Measurements from ENCODE around the gene GAPVD1.

GAPVD1 gene

DNA sequence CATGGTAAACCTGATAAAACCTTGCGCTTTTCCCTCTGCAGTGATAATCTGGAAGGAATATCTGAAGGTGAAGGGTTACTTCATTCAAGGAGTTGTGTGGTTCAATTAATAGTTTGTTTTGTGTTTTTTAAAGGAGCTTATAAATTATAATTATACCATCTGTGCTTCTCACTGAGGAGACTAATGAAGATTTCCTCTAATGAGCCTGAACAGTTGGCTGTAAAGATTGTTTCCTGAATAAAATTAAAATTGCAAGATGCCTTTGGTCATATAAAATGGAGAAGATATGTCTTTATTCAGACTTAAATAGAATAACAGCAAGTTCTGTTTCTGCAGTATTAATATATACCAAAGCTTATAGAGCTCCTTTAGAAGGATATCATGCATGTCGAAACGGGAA is 59.9 kb downstream of the GAPVD1 start:
- POLR2A ChIA-PET, result no interaction called here
- no peak for DNase-seq (ENCODE audit: extremely low spot score)
- CTCF ChIA-PET, result no interaction called here
- TF ChIP-seq FOXM1 (IDR thresholded peaks at IDR 0.05; ENCODE audit: borderline replicate concordance) (no peak), NFRKB (IDR thresholded peaks at IDR 0.05) (no peak), SUZ12 (IDR thresholded peaks at IDR 0.05) (no peak), ARNT (IDR thresholded peaks at IDR 0.05) (no peak), TARDBP (IDR thresholded peaks at IDR 0.05) (no peak), HDGF (IDR thresholded peaks at IDR 0.05; ENCODE audit: borderline replicate concordance) (no peak), CTBP1 (IDR thresholded peaks at IDR 0.05; ENCODE audit: borderline replicate concordance) (no peak), ZNF384 (IDR thresholded peaks at IDR 0.05) (no peak), ELF4 (IDR thresholded peaks at IDR 0.05) (no peak), FOXA1 (IDR thresholded peaks at IDR 0.05) (no peak), L3MBTL2 (conservative IDR thresholded peaks at IDR 0.05) (no peak), BHLHE40 (IDR thresholded peaks at IDR 0.05; ENCODE audit: borderline replicate concordance) (no peak), FOXK2 (IDR thresholded peaks at IDR 0.05) (no peak), LEF1 (IDR thresholded peaks at IDR 0.05; ENCODE audit: borderline replicate concordance) (no peak), SP1 (IDR thresholded peaks at IDR 0.05) (no peak)
- TF ChIP-seq, protein P1, sequence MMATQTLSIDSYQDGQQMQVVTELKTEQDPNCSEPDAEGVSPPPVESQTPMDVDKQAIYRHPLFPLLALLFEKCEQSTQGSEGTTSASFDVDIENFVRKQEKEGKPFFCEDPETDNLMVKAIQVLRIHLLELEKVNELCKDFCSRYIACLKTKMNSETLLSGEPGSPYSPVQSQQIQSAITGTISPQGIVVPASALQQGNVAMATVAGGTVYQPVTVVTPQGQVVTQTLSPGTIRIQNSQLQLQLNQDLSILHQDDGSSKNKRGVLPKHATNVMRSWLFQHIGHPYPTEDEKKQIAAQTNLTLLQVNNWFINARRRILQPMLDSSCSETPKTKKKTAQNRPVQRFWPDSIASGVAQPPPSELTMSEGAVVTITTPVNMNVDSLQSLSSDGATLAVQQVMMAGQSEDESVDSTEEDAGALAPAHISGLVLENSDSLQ (IDR thresholded peaks at IDR 0.05), result no peak

DNA sequence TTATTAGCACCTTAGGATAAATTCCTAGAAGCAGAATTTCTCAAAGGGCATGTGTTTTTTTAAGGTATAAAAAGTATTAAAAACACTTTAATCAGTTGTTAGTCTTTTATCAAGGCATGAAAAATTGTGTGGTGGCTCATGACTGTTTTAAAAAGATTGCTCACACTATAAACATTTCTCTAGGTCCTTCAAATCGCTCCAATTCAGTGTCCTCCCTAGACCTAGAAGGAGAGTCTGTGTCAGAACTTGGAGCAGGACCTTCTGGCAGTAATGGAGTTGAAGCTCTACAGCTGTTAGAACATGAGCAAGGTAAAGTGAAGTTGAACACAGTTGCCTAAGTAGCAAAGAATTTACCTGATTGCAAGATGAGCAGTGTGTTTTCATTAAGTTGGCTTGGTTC is 62.0 kb downstream of the GAPVD1 start:
- POLR2A ChIA-PET, result no interaction called here
- CTCF ChIA-PET, result no interaction called here
- DNase-seq (ENCODE audit: extremely low spot score), result no peak
- TF ChIP-seq FOXM1 (IDR thresholded peaks at IDR 0.05; ENCODE audit: borderline replicate concordance) (no peak), L3MBTL2 (conservative IDR thresholded peaks at IDR 0.05) (no peak), ELF4 (IDR thresholded peaks at IDR 0.05) (no peak), LEF1 (IDR thresholded peaks at IDR 0.05; ENCODE audit: borderline replicate concordance) (no peak), FOXK2 (IDR thresholded peaks at IDR 0.05) (no peak), BHLHE40 (IDR thresholded peaks at IDR 0.05; ENCODE audit: borderline replicate concordance) (no peak), ARNT (IDR thresholded peaks at IDR 0.05) (no peak), SUZ12 (IDR thresholded peaks at IDR 0.05) (no peak)
- TF ChIP-seq, protein P1 (IDR thresholded peaks at IDR 0.05), result no peak

DNA sequence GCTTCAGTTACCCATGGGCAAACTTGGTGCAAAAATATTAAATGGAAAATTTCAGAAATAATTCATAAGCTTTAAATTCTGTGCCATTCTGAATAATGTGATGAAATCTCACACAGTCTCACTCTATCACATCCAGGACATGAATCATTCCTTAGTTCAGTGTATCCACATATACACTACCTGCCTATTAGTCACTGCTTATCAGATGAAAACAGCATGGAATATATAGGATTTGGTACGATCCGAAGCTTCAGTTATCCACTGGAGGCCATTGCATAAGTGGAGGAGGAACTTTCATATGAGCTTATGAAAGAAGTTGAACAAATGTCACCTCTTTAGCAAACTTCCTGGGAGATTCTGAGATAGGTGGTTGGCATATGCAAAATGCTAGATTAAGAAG is 64.2 kb downstream of the GAPVD1 start:
- POLR2A ChIA-PET, result no interaction called here
- no peak for DNase-seq (ENCODE audit: extremely low spot score)
- CTCF ChIA-PET, result interaction anchor here (0.6 kb wide), 1 partner anchor 1196 kb away, joined by 3 read pairs; no protein-coding TSS in a partner anchor
- no peak for TF ChIP-seq SP1 (IDR thresholded peaks at IDR 0.05)
- TF ChIP-seq L3MBTL2 (conservative IDR thresholded peaks at IDR 0.05), result no peak
- no peak for TF ChIP-seq ARNT (IDR thresholded peaks at IDR 0.05)
- TF ChIP-seq LEF1 (IDR thresholded peaks at IDR 0.05; ENCODE audit: borderline replicate concordance), result no peak
- no peak for TF ChIP-seq FOXM1 (IDR thresholded peaks at IDR 0.05; ENCODE audit: borderline replicate concordance)
- no peak for TF ChIP-seq NFRKB (IDR thresholded peaks at IDR 0.05)
- TF ChIP-seq ZNF384 (IDR thresholded peaks at IDR 0.05), result no peak
- TF ChIP-seq, protein P1 (IDR thresholded peaks at IDR 0.05), result no peak
- TF ChIP-seq FOXA1 (IDR thresholded peaks at IDR 0.05), result no peak
- TF ChIP-seq HDGF (IDR thresholded peaks at IDR 0.05; ENCODE audit: borderline replicate concordance), result no peak
- no peak for TF ChIP-seq FOXK2 (IDR thresholded peaks at IDR 0.05)
- TF ChIP-seq TARDBP (IDR thresholded peaks at IDR 0.05), result no peak

DNA sequence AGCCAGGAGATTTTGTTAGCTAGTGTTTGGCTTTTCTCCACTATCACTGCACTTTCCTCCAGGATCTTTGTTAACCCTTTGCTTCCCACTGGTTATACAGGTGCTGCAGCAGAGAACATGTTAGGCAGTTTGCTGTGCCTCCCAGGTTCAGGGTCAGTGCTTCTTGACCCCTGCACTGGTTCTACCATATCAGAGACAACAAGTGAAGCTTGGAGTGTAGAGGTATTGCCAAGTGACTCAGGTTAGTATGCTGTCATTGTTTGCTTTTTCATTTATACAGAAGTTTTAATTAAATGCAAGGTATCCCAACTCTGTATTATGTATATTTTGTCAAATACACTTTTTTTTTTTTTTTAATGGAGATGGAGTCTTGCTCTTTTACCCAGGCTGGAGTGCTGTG is 68.4 kb downstream of the GAPVD1 start:
- CTCF ChIA-PET, result no interaction called here
- no peak for DNase-seq (ENCODE audit: extremely low spot score)
- TF ChIP-seq TARDBP (IDR thresholded peaks at IDR 0.05) (no peak), ARNT (IDR thresholded peaks at IDR 0.05) (no peak), L3MBTL2 (conservative IDR thresholded peaks at IDR 0.05) (no peak), ZNF384 (IDR thresholded peaks at IDR 0.05) (no peak), FOXA1 (IDR thresholded peaks at IDR 0.05) (no peak), BHLHE40 (IDR thresholded peaks at IDR 0.05; ENCODE audit: borderline replicate concordance) (no peak), SUZ12 (IDR thresholded peaks at IDR 0.05) (no peak), ELF4 (IDR thresholded peaks at IDR 0.05) (no peak), HDGF (IDR thresholded peaks at IDR 0.05; ENCODE audit: borderline replicate concordance) (no peak), SP1 (IDR thresholded peaks at IDR 0.05) (no peak), CTBP1 (IDR thresholded peaks at IDR 0.05; ENCODE audit: borderline replicate concordance) (no peak), NFRKB (IDR thresholded peaks at IDR 0.05) (no peak), FOXM1 (IDR thresholded peaks at IDR 0.05; ENCODE audit: borderline replicate concordance) (no peak), FOXK2 (IDR thresholded peaks at IDR 0.05) (no peak), LEF1 (IDR thresholded peaks at IDR 0.05; ENCODE audit: borderline replicate concordance) (no peak)
- TF ChIP-seq, protein P1 (IDR thresholded peaks at IDR 0.05), result no peak
- POLR2A ChIA-PET, result no interaction called here

DNA sequence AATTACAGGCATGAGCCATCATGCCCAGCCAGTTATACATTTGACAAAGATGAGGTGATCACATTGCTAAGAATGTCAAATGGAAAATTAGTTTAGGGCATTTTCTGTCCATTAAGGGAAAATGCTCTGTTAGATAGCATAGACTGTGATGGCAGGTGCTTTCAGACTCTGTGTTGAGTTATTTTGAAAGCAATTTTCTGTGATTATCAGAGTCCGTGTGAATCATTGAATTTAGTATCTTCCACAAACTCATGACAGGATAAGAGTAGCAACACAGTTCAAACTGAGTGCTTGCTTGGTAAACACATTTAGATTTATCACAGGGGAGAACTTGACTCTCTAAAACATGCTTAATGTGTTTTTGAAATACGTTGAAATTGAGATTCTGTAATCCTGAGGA is 69.0 kb downstream of the GAPVD1 start:
- ChIA-PET CTCF (no interaction called here), POLR2A (no interaction called here)
- TF ChIP-seq FOXM1 (IDR thresholded peaks at IDR 0.05; ENCODE audit: borderline replicate concordance), result no peak
- DNase-seq (ENCODE audit: extremely low spot score), result no peak

DNA sequence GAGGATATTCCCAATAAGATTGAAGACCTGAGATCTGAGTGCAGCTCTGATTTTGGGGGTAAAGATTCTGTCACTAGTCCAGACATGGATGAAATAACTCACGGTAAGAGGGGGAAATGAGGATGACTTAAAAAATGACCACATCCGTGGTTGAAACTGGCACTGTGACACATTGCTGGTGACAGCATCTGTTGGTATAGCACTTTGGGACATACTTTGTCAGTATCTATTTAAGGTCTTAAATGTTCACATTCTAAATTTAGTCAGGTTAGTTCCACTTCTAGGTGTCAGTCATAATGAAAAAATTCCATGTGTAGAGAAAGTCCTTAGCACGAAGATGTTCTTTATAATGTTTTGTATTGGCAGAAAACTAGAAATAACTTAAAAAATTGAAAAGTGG is 70.9 kb downstream of the GAPVD1 start:
- CTCF ChIA-PET, result no interaction called here
- no peak for DNase-seq (ENCODE audit: extremely low spot score)
- POLR2A ChIA-PET, result no interaction called here
- TF ChIP-seq FOXM1 (IDR thresholded peaks at IDR 0.05; ENCODE audit: borderline replicate concordance) (no peak), LEF1 (IDR thresholded peaks at IDR 0.05; ENCODE audit: borderline replicate concordance) (no peak), SUZ12 (IDR thresholded peaks at IDR 0.05) (no peak), SP1 (IDR thresholded peaks at IDR 0.05) (no peak), CTBP1 (IDR thresholded peaks at IDR 0.05; ENCODE audit: borderline replicate concordance) (no peak), ZNF384 (IDR thresholded peaks at IDR 0.05) (no peak)
- TF ChIP-seq, protein P1 (IDR thresholded peaks at IDR 0.05), result no peak

All from HEK293T (cell line).